Testis (tissue), 3 donors: Measurements from ENCODE around the gene CXADR. TPM values are rescaled to one million over a fixed set of nuclear protein-coding genes. Genes with fewer than 3 reads are reported as not detected.

Experiments used
- DNase-seq: peaks from one replicate; pipeline ENCODE4 v3.0.0-alpha.2; 2019
- H3K27ac ChIP-seq, 2 donors: fragments of 200-600 bp; sonication (generic); one replicate each; pipeline ENCODE4 v1.5.1; 2019
- H3K27me3 ChIP-seq: fragments of 200-600 bp; sonication (generic); one replicate; pipeline ENCODE4 v1.5.1; 2019
- H3K36me3 ChIP-seq: fragments of 200-600 bp; sonication (generic); one replicate; pipeline ENCODE4 v1.5.1; 2017; ENCODE audit warnings: low read depth; ENCODE audit errors: missing control alignments
- H3K4me1 ChIP-seq: fragments of 200-600 bp; sonication (generic); one replicate; pipeline ENCODE4 v1.5.1; 2019
- H3K4me3 ChIP-seq, 2 donors: fragments of 200-600 bp; sonication (generic); one replicate each; pipeline ENCODE4 v1.5.1; 2017 to 2019
- H3K9me3 ChIP-seq: fragments of 200-600 bp; sonication (generic); one replicate; pipeline ENCODE4 v1.5.1; 2017
- POLR2A ChIP-seq: fragments of 450-650 bp; IDR thresholded peaks from one replicate; pipeline ENCODE4 v1.6.1; 2017; ENCODE audit warnings: antibody characterized with exemption, mild to moderate bottlenecking, moderate library complexity
- WGBS, 2 donors: methylation state at CpG; one replicate each; pipeline ENCODE4 v1.1.5; 2018; 5-methylcytosine and 5-hydroxymethylcytosine counted together
- intact Hi-C: fragments of 100-400 bp; cut with DNase I; formaldehyde crosslinking; loops from one replicate; pipeline ENCODE4 v1.15.1; 2023; ENCODE audit warnings: low total_unique reads
- polyA plus RNA-seq: library from polyadenylated mRNA; stranded (reverse); fragments of 350-450 nt; fragmentation: Illumina TruSeq; extraction: RNeasy Lipid Tissue Mini Kit (QIAGEN cat#74804); gene quantifications from one replicate; pipeline ENCODE4 v1.2.3, GENCODE V29; 2014; ENCODE audit warnings: low read depth, low replicate concordance; ENCODE audit not compliant: insufficient read depth
- small RNA-seq, 2 donors: library from RNA; depleted of rRNA; stranded (forward); fragments of <200 nt; gene quantifications; one replicate each; pipeline ENCODE3, GENCODE V24; 2016
- total RNA-seq, 2 donors: library from RNA; depleted of rRNA; stranded (reverse); fragments of >200 nt; gene quantifications; one replicate each; pipeline ENCODE4 v1.2.3, GENCODE V29; 2016
- TF ChIP-seq, protein P1 (sequence below), 3 experiments: fragments of 450-650 bp in 2 of 3; fragments of 200-600 bp in 1 of 3; sonication (generic) in 1 of 3; IDR thresholded peaks; one replicate each; pipeline ENCODE4 v1.5.1; 2016 to 2019; ENCODE audit warnings: antibody characterized with exemption in 3 of 3, mild to moderate bottlenecking in 2 of 3, moderate library complexity in 1 of 3

CXADR gene
- total and polyA plus RNA-seq, 3 donors from 2014 or later: 17.6 to 87.0 (median 65.4) TPM

GRCh38 chr21:17631195-17631594 lies 118.4 kb downstream of the CXADR start:
- no peak for TF ChIP-seq POLR2A
- TF ChIP-seq, protein P1, sequence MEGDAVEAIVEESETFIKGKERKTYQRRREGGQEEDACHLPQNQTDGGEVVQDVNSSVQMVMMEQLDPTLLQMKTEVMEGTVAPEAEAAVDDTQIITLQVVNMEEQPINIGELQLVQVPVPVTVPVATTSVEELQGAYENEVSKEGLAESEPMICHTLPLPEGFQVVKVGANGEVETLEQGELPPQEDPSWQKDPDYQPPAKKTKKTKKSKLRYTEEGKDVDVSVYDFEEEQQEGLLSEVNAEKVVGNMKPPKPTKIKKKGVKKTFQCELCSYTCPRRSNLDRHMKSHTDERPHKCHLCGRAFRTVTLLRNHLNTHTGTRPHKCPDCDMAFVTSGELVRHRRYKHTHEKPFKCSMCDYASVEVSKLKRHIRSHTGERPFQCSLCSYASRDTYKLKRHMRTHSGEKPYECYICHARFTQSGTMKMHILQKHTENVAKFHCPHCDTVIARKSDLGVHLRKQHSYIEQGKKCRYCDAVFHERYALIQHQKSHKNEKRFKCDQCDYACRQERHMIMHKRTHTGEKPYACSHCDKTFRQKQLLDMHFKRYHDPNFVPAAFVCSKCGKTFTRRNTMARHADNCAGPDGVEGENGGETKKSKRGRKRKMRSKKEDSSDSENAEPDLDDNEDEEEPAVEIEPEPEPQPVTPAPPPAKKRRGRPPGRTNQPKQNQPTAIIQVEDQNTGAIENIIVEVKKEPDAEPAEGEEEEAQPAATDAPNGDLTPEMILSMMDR (IDR thresholded peaks at IDR 0.05): no peak
- intact Hi-C loops: no loop called here
- H3K27me3 ChIP-seq: no peaks in the 10 kb centered on the region
- H3K4me1 ChIP-seq: peaks cover 3% of the 10 kb centered on the region
- no peak overlapping the region for H3K27ac ChIP-seq
- no peaks in the 10 kb centered on the region for H3K36me3 ChIP-seq
- 42 to 49% methylated on average over 4 of the region's 4 CpGs for WGBS, 2 donors
- H3K4me3 ChIP-seq: no peak overlapping the region
- no peaks in the 10 kb centered on the region for H3K9me3 ChIP-seq
- peak; percentile 21 for DNase-seq

DNA sequence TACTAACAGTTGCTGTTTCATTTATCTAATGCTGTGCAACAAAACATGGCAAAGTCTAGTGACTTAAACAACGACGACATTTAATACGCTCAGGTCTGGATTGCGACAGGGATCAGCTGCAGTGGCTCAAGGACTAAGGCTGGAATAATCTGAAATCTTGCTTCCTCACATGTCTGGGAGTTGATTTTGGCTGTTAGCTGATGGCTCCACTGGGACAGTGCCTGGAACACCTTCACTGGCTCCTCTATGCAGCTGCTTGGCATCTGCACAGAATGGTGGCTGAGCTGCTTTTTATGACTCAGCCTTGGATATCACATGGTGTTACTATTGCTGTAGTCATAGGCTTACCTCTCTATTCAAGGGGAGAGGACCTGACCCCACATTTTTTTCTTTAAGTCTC lies 123.9 kb downstream of the CXADR start:
- TF ChIP-seq, protein P1 (IDR thresholded peaks at IDR 0.05): no peak
- no peak for TF ChIP-seq POLR2A
- Histone ChIP-seq H3K27me3 (no peaks in the 10 kb centered on the region), H3K4me3 (no peak overlapping the region), H3K9me3 (no peaks in the 10 kb centered on the region), H3K4me1 (peaks cover 3% of the 10 kb centered on the region), H3K27ac (no peak overlapping the region), H3K36me3 (no peaks in the 10 kb centered on the region)
- intact Hi-C loops: no loop called here
- 73 to 90% methylated on average over 4 of the region's 4 CpGs for WGBS, 2 donors
- DNase-seq: no peak

DNA sequence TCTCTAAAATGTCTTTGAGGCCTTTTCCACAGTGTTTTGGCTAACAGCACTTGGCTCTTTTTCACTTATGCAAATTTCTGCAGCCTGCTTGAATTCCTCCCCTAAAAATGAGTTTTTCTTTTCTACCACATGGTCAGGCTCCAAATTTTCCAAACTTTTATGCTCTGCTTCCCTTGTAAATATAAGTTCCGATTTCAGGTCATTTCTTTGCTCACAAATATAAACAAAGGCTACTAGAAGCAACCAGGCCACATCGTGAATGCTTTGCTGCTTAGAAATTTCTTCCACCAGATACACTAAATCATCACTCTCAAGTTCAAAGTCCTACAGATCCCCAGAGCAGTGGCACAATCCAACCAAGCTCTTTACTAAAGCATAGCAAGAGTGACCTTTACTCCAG lies 128.0 kb downstream of the CXADR start:
- Histone ChIP-seq H3K27ac (no peak overlapping the region), H3K9me3 (no peaks in the 10 kb centered on the region), H3K27me3 (no peaks in the 10 kb centered on the region), H3K4me1 (no peaks in the 10 kb centered on the region), H3K4me3 (no peak overlapping the region), H3K36me3 (no peaks in the 10 kb centered on the region)
- WGBS, 2 donors: 91 to 96% methylated on average over 2 of the region's 2 CpGs
- TF ChIP-seq, protein P1 (IDR thresholded peaks at IDR 0.05): no peak
- no peak for TF ChIP-seq POLR2A
- intact Hi-C loops: no loop called here
- no peak for DNase-seq

Small RNA genes lying within 50 kb of the gene (small RNA-seq; reads per million reads assigned to genes)
- gene RF00019 (0 reads per million in 2 donors), gene RN7SL163P (0 reads per million in 2 donors), gene RPL39P40 (0 reads per million in 2 donors)

Other genes with a start within 250 kb of the CXADR start
- gene BTG3, start 99.9 kb downstream of the CXADR start, total RNA-seq: 100 to 1,000 TPM; 221 to 265 TPM
- 83.3 TPM for gene BTG3, start 99.9 kb downstream of the CXADR start, polyA plus RNA-seq